GM12865 (cell line): Measurements from ENCODE around the gene MTCL1.

Experiments used
- DNase-seq: peaks from one replicate; pipeline ENCODE4 v3.0.0; 2010; ENCODE audit warnings: low read depth
- H3K4me3 ChIP-seq: 2 replicates; pipeline ENCODE4 v1.5.1; 2011; ENCODE audit warnings: mild to moderate bottlenecking, low read depth, low read length, control low read depth
- CTCF ChIP-seq: IDR thresholded peaks from 2 replicates; pipeline ENCODE4 v1.5.1; 2011; ENCODE audit warnings: low read length, control low read depth, low read depth, inconsistent platforms; ENCODE audit not compliant: insufficient read depth; ENCODE audit errors: missing control alignments

Gene MTCL1

GRCh38 chr18:8831112-8831511 lies 125.8 kb downstream of the MTCL1 start:
- H3K4me3 ChIP-seq: no peak overlapping the region
- DNase-seq: no peak
- no peak for TF ChIP-seq CTCF

GRCh38 chr18:8831531-8831930 lies 126.2 kb downstream of the MTCL1 start:
- no peak for TF ChIP-seq CTCF
- DNase-seq: no peak
- H3K4me3 ChIP-seq: no peak overlapping the region

GRCh38 chr18:8833480-8833879 lies 128.1 kb downstream of the MTCL1 start:
- no peak overlapping the region for H3K4me3 ChIP-seq
- DNase-seq: no peak
- TF ChIP-seq CTCF: no peak

GRCh38 chr18:8834881-8835280 lies 129.5 kb downstream of the MTCL1 start:
- no peak for TF ChIP-seq CTCF
- H3K4me3 ChIP-seq: no peak overlapping the region
- no peak for DNase-seq

GRCh38 chr18:8835521-8835953 lies 130.2 kb downstream of the MTCL1 start:
- no peak overlapping the region for H3K4me3 ChIP-seq
- no peak for DNase-seq
- no peak for TF ChIP-seq CTCF

GRCh38 chr18:8839281-8839680 lies 133.9 kb downstream of the MTCL1 start:
- DNase-seq: no peak
- no peak overlapping the region for H3K4me3 ChIP-seq
- TF ChIP-seq CTCF: no peak

GRCh38 chr18:8841781-8842485 lies 136.6 kb downstream of the MTCL1 start:
- H3K4me3 ChIP-seq: no peak overlapping the region
- DNase-seq: no peak
- no peak for TF ChIP-seq CTCF
